GM12892 (cell line): Measurements from ENCODE around the gene PPP2R1B. TPM values are rescaled to one million over a fixed set of nuclear protein-coding genes. Genes with fewer than 3 reads are reported as not detected.
A peak's percentile ranks its signal among the peaks of the same experiment; 100 is the strongest.

Experiments used
- DNase-seq: peaks from one replicate; pipeline ENCODE4 v3.0.0; 2011; ENCODE audit not compliant: insufficient read length
- FAIRE-seq: peaks from 2 replicates; lab custom pipeline; 2011; peaks lifted over from hg19 to GRCh38; lab: Jason Lieb, UNC
- POLR2A ChIP-seq: IDR thresholded peaks from 2 replicates; pipeline ENCODE4 v1.6.1; 2011; ENCODE audit warnings: low read depth, low read length, control low read depth
- POLR2AphosphoS5 ChIP-seq: IDR thresholded peaks from 2 replicates; pipeline ENCODE4 v1.6.1; 2011; ENCODE audit warnings: low read depth, low read length, control low read depth
- TAF1 ChIP-seq: IDR thresholded peaks from 2 replicates; pipeline ENCODE4 v1.6.1; 2011; ENCODE audit warnings: low read depth, mild to moderate bottlenecking, control low read depth, low read length, borderline replicate concordance
- polyA plus RNA-seq: library from polyadenylated mRNA; unstranded; fragments of >200 nt; gene quantifications from one replicate; pipeline ENCODE4 v1.2.1, GENCODE V29; 2012; ENCODE audit warnings: missing spikeins, inconsistent platforms; ENCODE audit not compliant: missing spikeins

The PPP2R1B gene
- 16.8 TPM for polyA plus RNA-seq

GRCh38 chr11:111765984-111766833 lies at the start of gene PPP2R1B:
Gene PPP2R1B (minus strand): TSS chr11:111766389. CDS start chr11:111766361, 28 bp downstream.
- TF ChIP-seq TAF1 = peak; percentile 79
- peak; percentile 65; the same call in 1 of the 2 replicates for TF ChIP-seq POLR2AphosphoS5
- TF ChIP-seq POLR2A = peak; percentile 77; the same call in 1 of the 2 replicates
- FAIRE-seq = peak; percentile 96
- DNase-seq = peak; percentile 92

DNA sequence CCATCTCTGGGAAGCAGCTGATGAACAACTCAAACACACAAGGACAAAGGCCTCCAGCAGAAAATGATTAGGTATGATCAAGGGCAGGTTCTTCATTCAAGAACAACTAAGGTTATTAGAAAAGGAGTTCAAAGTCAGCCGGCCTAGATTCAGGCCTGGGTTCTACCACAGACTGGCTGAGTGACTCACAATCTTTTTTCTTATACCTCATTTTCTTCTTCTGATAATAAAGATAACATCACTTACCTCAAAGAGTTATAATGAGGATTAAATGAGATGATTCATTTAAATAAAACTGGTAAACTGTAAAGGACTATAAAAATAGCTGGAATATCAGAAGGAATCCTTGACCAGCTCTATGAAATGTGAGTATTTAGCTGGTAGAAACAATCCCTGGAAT lies 49.3 kb upstream of the PPP2R1B start:
- TF ChIP-seq TAF1 (no peak), POLR2AphosphoS5 (no peak), POLR2A (no peak)
- FAIRE-seq (no peak), DNase-seq (no peak)

- no peak for TF ChIP-seq POLR2AphosphoS5
- TF ChIP-seq POLR2A = no peak
- TF ChIP-seq TAF1 = no peak
- DNase-seq (no peak), FAIRE-seq (peak; percentile 48)
Observed at GRCh38 chr11:111814557-111815320, 48.5 kb upstream of the PPP2R1B start.

DNA sequence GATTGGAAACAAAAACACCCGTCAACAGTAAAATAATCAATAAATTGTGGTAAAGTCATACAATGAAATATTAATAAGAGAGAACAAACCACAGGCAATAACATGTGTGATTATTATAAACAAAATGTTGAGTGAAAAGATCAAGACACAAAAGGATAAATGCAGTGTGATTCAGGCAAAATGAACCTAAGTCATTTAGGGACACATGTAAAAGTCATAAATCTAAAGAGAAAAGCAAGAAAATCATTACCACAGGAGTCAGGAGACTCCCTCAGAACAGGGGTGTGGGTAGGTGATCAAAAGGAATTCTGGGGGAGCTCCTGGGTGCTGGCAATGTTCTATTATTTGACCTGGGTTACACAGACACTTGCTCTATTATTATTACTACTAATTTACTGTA lies 47.9 kb upstream of the PPP2R1B start:
- DNase-seq = no peak
- FAIRE-seq = peak; percentile 36
- TF ChIP-seq TAF1 = no peak
- no peak for TF ChIP-seq POLR2AphosphoS5
- no peak for TF ChIP-seq POLR2A

DNA sequence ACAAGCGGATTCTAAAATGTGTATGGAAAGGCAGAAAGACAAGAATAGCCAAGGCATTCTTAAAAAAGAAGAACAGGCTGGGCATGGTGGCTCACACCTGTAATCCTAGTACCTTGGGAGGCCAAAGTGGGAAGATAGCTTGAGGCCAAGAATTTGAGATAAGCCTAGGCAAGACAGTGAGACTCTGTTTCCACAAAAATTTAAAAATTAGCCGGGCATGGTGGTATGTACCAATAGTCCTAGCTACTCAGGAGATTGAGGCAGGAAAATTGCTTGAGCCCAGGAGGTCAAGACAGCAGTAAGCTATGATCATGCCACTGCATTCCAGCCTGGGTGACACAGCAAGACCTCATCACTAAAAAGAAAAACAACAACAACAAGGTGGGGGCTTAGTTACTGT lies 46.0 kb upstream of the PPP2R1B start:
- TF ChIP-seq POLR2AphosphoS5 (no peak), TAF1 (no peak), POLR2A (no peak)
- DNase-seq (no peak), FAIRE-seq (peak; percentile 9)

- FAIRE-seq (no peak), DNase-seq (no peak)
- no peak for TF ChIP-seq TAF1
- TF ChIP-seq POLR2A = no peak
Observed at GRCh38 chr11:111811445-111811844, 45.3 kb upstream of the PPP2R1B start.

DNA sequence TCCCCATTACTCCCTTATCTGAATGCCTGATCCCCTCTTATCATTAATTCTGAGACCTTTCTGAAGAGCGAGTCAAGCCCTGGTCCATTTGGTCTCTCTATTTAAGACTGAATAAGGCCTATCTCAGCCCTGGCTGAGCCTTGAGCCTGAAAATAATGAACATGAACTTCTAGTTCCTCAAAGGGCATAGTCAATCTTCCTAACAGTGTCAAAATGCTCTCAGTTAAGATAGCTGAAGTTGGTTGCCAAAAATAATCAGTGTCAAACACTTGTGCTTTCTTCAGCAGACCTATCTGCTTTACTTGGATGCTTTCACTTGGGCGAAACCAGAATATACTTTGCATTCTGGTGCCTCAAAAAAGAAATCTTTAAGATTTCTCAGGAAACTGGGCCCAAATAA lies 42.6 kb upstream of the PPP2R1B start:
- TF ChIP-seq TAF1 (no peak), POLR2AphosphoS5 (no peak), POLR2A (no peak)
- no peak for FAIRE-seq
- DNase-seq = no peak

- FAIRE-seq (no peak), DNase-seq (no peak)
- no peak for TF ChIP-seq POLR2A
- TF ChIP-seq TAF1 = no peak
- no peak for TF ChIP-seq POLR2AphosphoS5
Observed at GRCh38 chr11:111808063-111808588, 41.9 kb upstream of the PPP2R1B start.

- TF ChIP-seq POLR2AphosphoS5 (no peak), TAF1 (no peak), POLR2A (no peak)
- FAIRE-seq = no peak
- DNase-seq = no peak
Observed at GRCh38 chr11:111807076-111807475, 40.9 kb upstream of the PPP2R1B start.

- FAIRE-seq (no peak), DNase-seq (no peak)
- TF ChIP-seq POLR2AphosphoS5 = no peak
- no peak for TF ChIP-seq TAF1
- TF ChIP-seq POLR2A = no peak
Observed at GRCh38 chr11:111801135-111801534, 34.9 kb upstream of the PPP2R1B start.

DNA sequence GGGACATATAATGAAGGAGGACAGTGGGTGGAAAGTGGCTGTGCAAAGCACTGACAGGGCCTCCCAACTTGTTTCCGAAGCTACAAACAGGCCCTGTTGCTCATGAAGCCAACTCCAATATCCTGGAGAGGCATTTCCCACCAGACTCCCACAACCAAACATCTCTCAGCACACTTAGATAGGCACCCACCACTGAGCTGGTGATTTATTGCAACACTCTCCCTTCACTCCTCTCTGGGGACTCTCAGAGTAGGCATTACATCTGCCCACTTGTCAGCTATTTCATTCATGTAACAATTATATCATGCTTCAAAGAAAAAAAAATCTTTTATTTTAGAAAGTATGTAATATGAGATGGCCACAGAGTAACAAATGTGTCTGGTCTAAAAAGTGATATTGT lies 32.1 kb upstream of the PPP2R1B start:
- TF ChIP-seq POLR2A = no peak
- TF ChIP-seq TAF1 = no peak
- TF ChIP-seq POLR2AphosphoS5 = no peak
- DNase-seq (no peak), FAIRE-seq (no peak)

DNA sequence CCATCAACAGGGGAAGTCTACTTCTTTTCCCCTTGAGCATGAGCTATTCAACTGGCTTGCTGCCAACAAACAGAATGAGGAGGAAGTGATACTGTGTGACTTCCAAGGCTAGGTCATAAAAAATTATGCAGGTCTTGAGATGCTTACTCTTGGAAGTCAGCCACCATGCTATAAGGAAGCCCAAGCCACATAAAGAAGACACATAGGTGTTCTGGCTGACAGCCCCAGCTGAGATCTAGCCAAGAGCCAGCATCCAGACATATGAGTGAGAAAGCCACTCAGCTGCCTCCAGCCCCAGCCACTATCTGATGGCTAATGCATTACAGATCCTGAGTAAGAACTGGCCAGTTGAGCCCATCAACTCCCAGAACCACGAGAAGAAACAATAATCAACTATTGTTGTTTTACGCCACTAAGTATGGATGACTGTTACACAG lies 31.0 kb upstream of the PPP2R1B start:
- TF ChIP-seq POLR2A = no peak
- no peak for DNase-seq
- peak; percentile 57 for FAIRE-seq
